NOMO-1 (cell line): ENCODE results near the gene IL17RD.
"Not testable (repeated sequence)": the region's sequence is repeated elsewhere in the genome, so short reads cannot be mapped to it uniquely, and the experiment has no call there.

Experiments
- DNase-seq, 2 experiments: peaks; one replicate each; lab custom pipeline; 2025; ENCODE audit not compliant: unreplicated experiment in 2 of 2; lab: John Stamatoyannopoulos, UW

Gene IL17RD

DNA sequence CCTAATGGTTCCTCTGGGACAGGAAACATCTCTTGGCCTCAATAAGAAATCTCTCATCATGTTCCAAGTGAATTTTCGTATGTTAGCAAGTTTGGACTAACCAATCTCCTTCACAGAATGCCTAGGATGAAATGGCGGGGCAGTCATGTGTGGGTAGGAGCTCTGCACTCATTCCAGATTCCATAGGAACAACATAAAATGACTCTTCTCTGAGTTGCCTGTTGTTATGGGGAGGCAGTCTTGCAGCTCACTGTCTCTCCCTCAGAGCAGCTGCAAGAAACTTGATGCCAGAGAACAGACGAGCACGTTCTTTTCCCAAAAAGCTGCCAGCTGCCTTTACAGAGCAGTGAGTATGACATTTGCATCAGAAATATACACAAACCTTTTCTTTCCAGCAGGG lies 70.6 kb downstream of the IL17RD start:
- no peak for DNase-seq

DNA sequence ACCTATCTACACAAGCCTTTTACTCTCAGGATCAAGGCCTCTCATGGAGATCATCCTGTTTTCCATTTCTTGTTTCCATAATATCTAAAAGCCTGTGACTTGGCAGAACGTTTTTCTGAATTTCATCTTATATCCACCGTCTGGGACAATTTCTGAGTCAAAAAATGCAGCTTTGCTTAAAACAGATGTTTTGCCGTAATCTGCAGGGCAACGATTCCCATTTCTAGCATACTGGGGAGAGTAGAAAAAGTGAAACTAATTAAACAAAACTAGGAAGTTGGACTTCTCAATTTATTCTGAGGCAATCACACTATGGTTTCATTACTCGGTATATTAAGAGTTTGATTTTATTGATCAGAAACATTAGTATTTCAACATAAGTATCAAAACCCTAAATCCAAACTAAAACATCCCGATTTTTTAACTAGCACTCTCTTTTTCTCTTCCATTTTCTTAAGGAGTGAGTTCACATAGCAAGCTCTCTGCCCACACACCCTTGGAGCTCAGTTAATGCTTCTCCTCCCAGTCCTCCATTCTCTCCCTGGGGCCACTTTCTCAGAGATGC lies 71.1 kb downstream of the IL17RD start:
- DNase-seq = peak; percentile 5 to 72

DNA sequence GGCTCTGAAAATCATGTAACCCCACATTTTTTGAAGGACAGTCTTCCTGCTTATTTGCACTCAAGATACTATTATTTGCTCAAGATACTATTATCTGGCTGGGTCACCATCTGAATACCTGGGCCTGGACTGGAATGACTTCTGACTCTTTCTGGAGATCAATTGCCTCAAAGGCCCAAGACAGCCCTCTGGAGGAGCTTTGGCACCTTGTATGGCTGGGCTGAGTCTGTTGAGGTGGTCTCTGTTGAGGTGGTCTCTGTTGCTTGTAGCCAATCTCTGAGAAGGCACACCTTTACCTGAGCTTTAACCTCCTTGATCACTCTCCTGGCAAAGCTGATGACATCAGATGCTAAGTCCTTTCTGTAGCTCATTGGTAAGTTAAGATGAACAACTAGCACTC lies 71.7 kb downstream of the IL17RD start:
- DNase-seq = no peak

DNA sequence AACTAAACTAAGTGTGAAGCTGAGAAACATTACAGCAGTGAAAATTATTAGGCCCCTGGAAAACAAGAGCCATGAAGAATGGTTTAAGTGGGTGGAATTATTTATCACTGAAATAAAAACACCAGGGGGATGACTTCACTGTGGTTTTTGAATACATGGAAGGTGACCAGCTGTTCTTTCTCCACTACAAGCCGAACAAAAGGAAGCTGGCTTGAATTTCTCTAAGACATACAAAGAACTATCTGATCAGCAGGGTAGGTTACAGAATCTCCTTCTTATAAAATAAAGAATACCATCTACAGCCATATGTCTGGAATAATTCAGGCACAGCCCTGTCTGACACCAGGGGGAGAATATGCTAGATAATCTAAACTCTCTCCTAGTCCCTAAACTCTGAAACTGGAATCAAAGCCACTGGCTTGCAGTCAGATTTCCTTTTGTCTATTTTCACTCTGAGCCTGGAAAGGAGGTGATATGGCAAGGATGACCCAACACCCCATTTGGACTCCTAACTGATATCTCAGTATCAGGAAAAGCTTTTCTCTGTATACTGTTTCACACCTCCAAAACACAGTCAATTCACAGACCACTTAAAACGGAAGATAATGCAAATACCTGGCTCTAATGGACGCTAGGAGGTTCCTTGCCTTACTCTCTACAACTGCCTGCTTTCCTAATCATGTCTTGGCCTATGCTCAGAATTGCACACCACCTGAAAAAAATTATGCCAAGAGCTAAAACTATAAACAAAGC lies 73.5 kb downstream of the IL17RD start:
- no peak for DNase-seq

DNA sequence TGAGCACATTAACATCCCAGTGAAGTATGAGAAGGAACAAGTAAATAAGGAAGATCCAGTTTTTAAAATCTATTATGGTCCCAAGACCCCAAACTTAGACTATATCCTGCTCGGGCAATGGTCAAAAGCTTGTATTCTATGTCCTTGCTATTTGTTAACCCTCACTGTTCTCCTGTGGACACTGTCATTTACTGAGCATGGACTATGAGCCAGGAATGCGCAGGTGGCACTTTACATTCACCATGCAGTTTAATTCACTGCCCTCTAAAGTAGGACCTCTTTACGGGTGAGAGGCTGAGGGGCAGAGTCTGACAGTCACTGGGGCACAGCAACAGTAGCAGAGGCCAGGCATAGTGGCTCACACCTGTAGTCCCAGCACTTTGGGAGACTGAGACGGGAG lies 76.1 kb downstream of the IL17RD start:
- DNase-seq = no peak

DNA sequence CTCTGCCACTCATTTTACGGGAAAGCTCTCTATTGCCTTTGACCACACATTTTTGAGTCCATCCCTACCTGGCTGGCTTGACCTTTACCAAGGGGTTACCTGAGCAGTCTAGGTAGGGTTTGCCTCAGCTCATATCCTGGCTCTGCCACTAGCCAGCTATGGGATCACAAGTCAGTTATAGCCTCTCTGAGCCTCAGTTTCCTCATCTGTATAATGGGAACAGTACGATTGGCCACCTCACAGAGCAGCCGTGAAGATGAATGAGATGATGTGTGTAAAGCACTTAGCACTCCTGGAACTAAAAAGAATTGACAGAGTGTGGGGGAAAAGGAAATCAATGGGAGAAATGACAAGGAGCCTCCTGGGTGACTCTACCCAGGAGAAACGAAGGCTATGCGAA lies 76.7 kb downstream of the IL17RD start:
- DNase-seq = no peak

DNA sequence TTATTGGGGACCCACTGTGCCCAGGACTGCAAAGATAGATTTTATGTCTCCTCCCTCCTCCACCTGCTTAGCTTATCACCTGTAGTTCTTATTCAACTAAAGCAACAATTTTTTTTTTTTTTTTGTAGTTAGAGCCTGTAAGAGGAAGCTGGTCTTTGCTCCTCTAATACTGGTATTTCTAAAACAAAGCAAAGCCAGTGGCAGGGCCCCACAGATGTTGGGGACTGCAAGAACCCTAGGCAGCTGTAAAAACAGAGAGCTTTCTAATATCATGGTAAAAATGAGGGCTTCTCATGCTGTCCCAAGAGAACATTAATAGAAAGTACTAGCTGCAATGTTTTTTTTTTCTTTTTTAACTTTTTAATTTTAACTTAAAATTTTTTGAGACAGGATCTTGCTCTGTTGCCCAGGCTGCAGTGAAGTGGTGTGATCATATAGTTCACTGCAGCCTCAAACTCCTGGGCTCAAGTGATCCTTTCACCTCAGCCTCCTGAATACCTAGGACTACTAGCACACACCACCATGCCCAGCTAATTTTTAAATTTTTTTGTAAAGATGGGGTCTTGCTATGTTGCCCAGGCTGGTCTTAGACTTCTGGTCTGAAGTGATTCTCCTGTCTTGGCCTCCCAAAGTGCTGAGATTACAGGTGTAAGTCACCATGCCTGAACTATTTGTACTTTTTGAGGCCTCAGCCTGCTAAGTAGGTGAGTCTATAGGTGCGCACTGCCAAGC lies 77.6 kb downstream of the IL17RD start:
- DNase-seq = no peak

DNA sequence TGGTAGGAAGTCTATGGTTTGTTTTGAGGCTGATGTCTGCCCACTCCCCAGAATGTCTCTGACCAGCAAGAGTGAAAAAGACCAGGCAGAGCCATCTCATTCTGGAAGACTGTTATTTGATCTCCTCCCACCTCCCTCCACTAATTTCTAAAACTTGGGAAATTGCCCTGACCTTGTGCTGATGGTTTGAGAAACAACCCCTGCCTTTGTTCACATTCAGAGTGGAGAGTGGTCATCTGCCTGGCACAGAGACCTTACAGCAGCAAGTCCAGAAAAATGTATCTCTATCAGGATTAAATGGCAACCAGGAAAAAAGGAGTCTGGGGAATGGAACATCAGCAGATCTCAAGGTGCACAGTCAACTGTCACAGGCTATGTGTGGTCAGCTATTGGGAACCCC lies 79.0 kb downstream of the IL17RD start:
- no peak for DNase-seq

DNA sequence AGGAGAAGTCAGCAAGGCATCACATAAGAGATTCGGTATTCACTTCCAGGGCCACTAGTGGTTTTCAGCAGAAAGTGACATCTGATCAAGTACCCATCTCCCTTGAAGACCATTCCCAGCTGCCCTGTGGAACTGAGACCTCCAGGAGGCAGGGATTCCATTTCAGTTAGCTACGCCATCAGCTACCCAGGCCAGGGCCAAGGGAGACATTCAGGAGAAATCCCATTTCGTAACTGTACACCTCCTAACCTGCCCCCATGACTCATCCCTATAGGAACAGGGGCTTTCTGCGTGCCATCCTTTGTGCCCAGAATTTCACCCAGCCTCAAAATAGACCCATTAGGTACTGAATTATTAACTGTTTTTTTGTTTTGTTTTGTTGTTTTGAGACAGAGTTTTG lies 79.9 kb downstream of the IL17RD start:
- no peak for DNase-seq

DNA sequence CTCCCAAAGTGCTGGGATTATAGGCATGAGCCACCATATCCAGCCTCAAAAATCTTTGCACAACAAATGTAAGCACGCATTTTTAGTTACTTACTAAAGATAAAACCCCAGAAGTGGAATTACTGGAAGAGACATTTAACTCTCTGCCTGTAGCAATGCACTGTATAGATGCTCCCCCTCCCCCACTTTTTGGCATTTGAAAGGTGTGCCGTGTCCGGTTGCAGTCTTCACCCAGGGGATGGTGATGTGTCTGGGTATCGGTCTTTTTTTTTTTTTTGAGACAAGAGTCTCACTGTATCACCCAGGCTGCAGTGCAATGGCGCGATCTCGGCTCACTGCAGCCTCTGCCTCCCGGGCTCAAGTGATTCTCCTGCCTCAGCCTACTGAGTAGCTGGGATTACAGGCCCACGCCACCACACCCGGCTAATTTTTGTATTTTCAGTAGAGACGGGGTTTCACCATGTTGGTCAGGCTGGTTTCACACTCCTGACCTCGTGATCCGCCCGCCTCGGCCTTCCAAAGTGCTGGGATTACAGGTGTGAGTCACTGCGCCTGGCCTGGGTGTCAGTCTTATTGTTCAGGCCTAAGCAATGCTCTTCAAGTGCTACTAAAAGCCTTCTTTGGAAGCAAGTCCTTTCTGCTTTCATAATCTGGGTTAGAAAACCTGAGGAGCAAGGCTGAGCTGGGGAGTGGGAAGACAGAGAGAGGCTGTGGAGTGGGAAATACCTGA lies 81.7 kb downstream of the IL17RD start:
- DNase-seq = not testable (repeated sequence)

DNA sequence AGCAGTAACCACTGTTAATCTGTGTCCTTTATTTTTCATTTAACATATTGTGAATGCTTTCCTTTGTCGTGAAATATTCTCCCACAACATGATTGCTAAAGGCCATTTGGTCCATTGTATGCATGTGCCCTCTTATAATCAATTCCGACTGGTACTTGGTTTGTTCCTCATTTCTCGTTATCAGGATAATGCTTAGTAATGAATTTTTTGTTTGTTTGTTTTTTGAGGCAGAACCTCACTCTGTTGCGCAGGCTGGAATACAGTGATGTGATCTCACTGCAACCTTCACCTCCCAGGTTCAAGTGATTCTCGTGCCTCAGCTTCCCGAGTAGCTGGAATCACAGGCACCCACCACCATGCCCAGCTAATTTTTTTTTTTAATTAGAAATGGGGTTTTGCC lies 82.7 kb downstream of the IL17RD start:
- DNase-seq = no peak

DNA sequence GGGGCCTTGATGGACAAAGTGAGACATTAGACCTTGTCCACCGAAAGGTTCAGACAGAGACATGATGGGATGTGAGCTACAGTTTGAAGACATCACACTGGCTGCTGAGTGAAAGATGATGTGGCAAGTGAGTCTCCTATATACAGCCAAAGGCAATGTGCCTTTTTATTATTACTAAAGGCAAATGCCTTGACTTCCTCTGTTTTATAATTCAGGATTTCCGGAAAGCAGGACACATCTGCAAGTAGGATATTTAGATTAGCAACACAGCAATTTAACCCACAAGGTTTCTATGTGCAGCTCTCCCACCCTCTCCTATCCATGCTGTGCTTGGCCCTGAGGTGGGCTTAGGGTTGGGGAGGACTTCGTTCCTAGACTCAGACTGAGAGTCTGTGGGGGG lies 84.0 kb downstream of the IL17RD start:
- no peak for DNase-seq

DNA sequence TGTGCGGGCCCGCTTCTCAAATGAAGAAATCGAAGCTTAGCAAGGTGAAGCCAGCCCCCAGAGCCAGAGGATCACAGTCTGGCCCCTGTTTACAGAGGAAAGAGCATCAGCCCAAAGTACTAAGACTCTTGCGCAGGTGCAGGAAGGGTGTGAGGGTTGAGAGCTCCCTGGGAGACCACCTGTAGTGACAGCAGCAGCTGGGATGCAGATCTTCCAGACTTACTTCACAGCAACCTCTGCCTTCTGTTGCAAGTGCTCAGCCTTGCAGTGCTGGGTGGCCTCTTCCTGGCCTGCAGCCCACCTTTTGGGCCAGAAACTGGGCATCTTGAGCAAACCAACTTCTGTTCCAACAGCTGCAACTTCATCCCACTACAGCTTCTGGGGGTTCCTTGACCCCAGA lies 85.0 kb downstream of the IL17RD start:
- DNase-seq = no peak

DNA sequence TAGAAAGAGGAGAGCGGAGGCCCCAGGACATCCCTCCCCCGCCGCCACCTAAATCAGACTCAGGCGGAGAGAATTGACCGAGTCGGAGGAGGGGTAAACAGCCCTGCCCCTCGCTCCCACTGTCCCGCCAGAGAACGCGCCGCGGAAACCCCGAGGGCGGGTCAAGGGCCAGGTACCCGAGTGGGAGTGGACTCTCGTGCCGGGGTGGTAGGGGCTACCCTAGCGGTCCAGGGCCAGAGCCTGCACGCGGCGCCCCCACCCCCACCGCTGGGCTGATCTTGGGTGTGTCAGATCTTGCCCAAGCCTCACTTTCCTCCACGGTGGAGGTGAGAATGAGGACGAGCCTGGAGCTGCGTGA lies 85.7 kb downstream of the IL17RD start:
- DNase-seq = no peak

DNA sequence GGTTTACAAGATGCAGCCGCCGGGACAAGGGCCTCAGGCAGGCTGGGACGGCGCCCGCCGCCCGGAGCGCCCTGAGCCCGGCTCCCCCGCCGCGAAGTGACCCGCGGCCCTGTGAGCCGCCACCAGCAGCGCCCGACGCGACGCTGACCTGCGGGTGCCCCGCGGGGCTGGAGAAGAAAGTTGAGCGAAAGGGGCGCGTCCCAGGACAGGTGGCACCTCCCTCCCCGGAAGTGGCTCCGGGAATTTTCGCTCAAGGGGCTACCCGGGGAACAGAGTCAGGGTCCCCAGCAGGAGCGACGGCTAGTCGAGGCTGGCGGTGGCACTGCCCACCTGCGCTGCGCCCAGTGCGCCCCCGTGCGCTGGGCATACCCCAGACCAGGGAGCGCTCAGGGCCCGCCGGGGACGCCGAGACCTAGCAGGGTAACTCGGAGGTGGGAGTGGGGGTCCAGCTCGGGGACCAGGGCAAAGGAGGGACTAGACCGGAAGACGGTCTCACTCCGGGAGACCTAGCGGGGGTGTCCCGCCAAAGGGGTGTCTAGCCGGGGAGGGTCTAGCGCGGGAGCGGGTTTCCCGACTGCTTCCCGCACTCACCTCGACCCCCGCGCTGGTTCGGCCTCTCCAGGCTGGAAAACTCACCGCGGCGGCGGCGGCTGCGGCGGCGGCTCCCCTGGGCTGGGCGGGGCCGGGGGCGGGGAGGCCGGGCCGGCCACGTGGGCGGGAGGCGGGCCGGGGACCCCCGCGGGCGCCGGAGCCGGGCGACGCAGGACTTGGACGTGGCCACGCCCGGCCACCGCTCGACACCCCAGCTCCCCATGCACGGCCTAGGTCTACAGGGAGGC lies 86.3 kb downstream of the IL17RD start:
- peak in 1 of 2 experiments; percentile 9 for DNase-seq

DNA sequence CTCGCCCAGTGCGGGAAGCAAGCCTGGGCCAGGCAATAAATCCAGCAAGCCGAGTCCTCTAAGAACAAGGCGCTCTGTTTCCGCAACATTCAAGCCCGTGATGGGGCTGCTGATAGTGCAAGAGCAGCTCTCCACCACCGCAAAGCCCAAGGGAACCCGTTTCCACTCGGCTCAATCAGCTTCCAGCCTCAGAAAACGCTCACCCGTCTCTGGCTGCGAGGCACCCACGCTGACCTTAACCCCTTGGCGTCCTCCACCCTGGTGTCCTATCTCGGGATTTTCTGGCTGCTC lies 86.9 kb downstream of the IL17RD start:
- peak; percentile 16 to 42 for DNase-seq

DNA sequence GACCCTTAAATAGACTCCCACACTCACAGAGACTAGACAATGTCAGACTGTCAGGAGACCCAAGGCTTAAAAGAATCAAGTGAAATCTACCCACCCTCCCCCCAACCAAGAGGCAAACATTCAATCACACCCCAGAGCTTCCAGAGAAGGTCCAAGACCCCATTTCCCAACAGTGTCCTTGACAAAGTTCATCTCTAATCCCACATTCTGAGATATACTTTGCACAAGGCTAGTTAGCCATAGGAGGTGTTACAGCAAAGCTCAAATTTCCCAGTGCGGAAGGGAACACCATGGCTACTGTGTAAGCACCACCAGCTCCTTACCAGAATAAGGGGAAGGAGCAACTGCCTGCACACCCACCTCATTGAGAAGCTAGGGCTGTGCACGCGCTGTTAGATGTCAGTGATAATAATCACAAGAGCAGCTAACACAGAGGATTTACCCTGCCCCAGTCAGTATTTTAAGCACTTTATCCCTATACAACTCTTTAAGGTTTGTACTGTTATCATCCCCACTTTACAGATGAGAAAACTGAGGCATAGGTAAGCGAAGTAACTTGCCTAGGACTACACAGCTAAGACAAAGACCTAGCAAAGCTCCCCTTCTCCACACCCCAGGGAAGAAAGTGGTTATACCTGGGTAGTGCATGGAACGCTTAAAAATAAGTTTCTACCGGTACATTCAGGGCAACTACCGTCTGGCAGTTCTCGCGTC lies 87.4 kb downstream of the IL17RD start:
- no peak for DNase-seq

DNA sequence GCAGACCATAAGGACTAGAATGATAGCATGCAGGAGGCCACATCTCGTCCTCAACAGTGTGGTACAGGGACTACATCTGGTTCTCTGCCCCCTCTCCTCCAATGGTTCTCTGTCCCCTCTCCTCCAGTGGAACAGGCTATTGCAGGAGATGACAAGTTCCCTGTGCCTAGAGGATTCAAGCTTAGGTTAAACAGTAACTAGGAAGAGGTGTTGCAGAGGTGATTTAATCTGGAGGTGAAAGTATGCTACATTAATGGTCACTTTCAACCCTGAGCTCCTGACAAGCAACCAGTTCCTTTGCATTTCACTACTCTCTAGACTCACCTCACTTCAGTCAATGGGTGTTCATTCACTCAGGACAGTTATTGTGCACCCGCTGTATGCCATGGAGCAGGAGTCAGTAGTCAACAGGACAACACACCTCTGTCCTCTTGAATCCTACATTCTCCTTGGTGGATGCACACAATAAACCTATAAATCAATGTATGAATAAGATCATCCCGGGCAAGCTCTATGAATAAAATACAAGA lies 88.7 kb downstream of the IL17RD start:
- no peak for DNase-seq

DNA sequence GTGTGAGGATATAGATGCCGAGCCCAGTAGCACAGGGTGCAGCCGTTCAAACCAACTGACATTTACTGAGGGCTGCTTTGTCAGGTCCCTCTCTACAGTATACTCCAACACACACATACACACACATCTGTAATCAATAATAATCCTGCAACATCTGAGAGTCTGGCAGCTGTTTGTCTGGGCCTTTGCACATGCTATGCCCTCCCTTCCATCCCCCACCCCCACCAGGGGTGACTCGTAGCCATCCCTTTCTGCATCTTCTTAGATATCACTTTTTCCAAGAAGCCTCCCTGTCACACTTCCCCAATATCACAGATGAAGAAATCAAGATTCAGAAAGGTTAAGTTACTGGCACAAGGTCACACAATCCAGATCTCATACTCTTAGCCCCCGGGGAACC lies 91.0 kb downstream of the IL17RD start:
- DNase-seq = no peak

DNA sequence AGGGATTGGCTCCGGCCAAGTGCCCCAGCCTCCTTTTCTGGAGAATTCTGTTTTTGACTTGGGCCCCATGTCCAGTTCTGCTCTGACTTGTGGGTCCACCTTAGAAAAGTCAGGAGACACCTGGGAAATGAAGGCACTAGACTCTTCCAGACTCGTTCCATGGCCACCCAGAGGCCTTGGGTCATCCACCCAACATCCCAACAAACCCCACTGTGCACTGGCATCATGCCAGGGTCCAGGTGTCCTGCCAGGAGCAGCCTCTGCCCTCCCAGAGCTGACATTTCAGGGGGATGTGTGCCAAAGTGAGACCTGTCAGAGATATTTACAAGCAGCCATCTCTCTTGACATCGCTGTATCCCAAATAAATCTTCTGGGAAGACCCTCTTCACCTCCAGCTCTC lies 91.5 kb downstream of the IL17RD start:
- DNase-seq = no peak
